ENCODE data around the gene GPR153. TPM values are rescaled to one million over a fixed set of nuclear protein-coding genes. Genes with fewer than 3 reads are reported as not detected.
A peak's percentile ranks its signal among the peaks of the same experiment; 100 is the strongest.

The GPR153 gene
- total RNA-seq, 1 donor from 2014 or later = 1.5 TPM

DNA sequence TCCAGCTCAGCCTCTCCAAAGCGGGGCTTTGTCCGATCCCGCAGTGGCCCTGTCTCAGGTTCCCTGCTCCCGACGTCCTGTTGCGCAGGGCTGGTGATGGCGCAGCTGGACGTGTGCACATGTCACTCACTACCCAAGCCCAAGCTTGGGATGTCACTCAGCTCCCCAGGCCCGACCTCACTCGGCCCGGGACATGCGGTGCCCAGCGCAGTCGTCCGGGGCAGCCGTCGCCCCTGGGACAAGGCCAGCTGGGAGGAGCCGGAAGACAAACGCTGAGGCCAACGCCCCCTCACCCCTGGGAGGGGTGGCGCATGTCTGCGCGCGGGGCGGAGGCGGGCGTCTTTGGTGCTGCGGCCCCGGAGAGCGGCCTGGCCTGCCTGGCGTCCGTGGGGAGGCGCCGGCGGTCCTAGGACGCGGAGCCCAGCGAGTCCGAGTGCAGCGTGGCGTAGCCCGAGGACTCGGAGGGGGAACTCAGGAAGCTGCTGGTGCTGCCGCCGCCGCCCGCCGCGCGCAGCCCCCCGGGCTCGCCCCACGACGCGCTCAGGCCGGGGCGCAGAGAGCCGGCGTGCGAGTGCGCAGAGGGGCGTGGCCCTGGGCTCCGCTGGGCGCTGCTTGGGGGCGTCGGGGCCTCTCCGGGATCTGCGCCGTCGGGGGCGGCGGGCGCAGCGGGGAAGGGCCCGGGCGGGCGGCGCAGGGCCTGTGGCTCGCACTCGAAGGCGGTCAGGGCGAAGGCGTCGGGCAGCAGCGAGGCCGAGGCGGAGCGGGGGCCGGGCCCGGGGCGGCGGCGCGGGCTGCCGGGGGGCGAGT, 11.8 kb downstream of the GPR153 start:
- H3K36me3 Mint-ChIP-seq (ENCODE audit: low read depth) = no peaks in the 10 kb centered on the region
- H3K27me3 Mint-ChIP-seq (ENCODE audit: low read depth) = peaks cover 46% of the 10 kb centered on the region
- H3K4me3 Mint-ChIP-seq (ENCODE audit: low read depth) = no peak overlapping the region
- intact Hi-C loops (cut with micrococcal nuclease) = loop anchor here (5.0 kb wide), 2 partner anchors 93 to 173 kb away; partner anchors contain the start of gene ESPN
- H3K27ac Mint-ChIP-seq = no peak overlapping the region
- H3K4me1 Mint-ChIP-seq (ENCODE audit: low read depth) = peaks cover 4% of the 10 kb centered on the region
- no peaks in the 10 kb centered on the region for H3K9me3 Mint-ChIP-seq
- DNase-seq (ENCODE audit: low spot score) = no peak

DNA sequence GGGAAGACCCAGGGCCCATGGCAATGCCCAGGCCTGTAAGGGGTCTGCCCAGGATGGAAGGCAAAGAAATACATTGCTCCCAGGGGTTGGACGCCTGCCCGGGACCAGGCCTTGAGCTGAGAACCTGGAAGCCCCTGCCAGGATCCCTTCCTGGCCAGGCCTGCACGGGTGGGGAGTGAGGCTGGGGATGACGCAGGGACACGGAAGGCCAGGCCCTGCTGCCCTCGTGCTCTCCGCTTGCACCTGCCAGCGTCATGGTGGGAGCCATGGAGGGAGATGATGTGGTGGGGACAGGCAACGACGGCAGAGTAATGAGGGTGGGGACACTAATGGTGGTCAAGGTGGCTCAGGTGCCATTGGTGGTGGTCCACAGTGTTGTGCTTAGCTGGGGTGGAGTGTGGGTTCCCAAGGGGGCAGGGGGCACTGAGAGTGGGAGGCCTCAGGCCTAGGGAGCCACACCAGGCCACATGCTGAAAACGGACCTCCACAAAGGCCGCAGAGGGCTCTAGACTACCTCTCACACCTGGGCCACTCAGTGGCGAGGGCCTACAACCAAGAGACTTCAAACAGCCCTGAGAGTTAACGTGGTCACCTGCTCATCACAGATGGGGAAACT, 12.6 kb downstream of the GPR153 start:
- Mint-ChIP-seq H3K4me3 (ENCODE audit: low read depth) (no peak overlapping the region), H3K27me3 (ENCODE audit: low read depth) (peaks cover 55% of the 10 kb centered on the region), H3K36me3 (ENCODE audit: low read depth) (no peaks in the 10 kb centered on the region), H3K27ac (no peak overlapping the region), H3K9me3 (no peaks in the 10 kb centered on the region), H3K4me1 (ENCODE audit: low read depth) (peaks cover 4% of the 10 kb centered on the region)
- intact Hi-C loops (cut with micrococcal nuclease) = loop anchor here (5.0 kb wide), 2 partner anchors 94 to 174 kb away; partner anchors contain the start of gene ESPN
- no peak for DNase-seq (ENCODE audit: low spot score)

DNA sequence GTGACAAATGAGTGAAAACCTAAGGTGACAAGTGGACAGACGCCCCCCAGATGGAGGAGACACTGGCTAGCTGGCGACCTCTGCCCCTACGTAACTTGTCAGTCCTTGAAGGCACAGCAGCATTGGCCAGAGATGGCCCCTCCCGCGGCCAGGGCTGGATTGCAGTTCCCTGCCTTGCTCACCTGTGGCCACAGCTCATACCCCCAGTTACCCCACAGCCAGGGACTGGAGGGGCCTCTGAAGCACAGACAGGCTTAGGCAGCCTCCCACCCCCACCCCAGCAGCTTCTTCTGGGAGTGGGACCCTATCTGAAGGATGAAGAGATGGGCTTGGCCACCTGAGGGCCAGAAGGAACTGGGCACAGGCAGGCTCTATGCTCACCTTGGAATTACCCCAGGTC, 13.2 kb downstream of the GPR153 start:
- Mint-ChIP-seq H3K27ac (no peak overlapping the region), H3K4me1 (ENCODE audit: low read depth) (peaks cover 4% of the 10 kb centered on the region), H3K4me3 (ENCODE audit: low read depth) (no peak overlapping the region), H3K36me3 (ENCODE audit: low read depth) (no peaks in the 10 kb centered on the region), H3K27me3 (ENCODE audit: low read depth) (peaks cover 59% of the 10 kb centered on the region), H3K9me3 (no peaks in the 10 kb centered on the region)
- intact Hi-C loops (cut with micrococcal nuclease) = loop anchor here (2.0 to 5.0 kb wide), 3 partner anchors 95 to 191 kb away; partner anchors contain the start of gene ESPN
- DNase-seq (ENCODE audit: low spot score) = no peak

DNA sequence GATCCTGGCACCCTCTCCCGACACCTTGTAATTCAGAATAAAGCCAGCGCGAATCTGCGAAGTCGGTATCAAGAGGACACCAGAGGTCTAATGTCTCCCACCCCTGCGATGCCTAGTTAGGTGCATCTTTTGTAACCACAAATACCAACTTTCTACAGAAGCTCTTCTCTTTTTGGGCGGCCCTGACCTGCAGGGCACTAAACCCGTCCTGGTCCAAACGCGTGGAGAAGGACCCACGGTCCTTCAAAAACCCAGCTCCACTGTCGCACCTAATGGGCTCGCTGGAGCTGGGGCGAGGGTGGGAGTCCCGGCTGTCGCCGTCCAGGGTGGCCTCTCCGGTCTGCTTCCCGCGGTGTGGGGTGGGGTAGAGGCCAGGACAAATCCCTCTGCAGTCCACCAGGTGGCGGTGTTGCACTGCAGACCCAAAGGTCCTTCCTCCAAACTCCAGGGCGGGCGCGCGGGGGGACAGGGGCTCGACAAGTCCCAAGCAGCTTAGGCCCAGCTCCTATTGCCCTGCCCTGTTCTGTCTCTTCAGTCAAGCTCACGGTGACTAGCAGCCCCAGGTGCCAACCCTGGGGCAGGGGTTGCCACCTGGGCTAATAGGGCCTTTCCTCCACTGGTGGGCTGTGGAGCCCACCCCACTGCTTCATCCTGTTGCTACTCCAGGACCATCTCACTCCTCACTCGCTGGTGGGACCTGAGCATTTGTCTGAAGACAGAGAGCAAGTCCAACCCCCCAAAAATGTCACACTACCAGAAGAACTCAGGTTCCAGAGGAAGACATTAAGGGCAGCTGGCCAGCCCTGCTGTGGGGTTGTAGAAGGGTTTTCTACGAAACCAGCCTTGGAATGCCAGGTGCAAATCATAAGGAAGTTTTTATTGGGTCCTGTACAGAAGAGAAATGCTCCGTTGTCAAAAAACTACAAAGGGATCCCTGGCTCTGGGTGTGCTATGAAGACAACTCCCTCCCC, 14.1 kb downstream of the GPR153 start:
- peak; percentile 70 for DNase-seq (ENCODE audit: low spot score)
- Mint-ChIP-seq H3K27me3 (ENCODE audit: low read depth) (peaks cover 57% of the 10 kb centered on the region), H3K9me3 (no peaks in the 10 kb centered on the region), H3K4me1 (ENCODE audit: low read depth) (peaks cover 4% of the 10 kb centered on the region), H3K27ac (no peak overlapping the region), H3K4me3 (ENCODE audit: low read depth) (peak overlapping the region; percentile 42), H3K36me3 (ENCODE audit: low read depth) (no peaks in the 10 kb centered on the region)
- intact Hi-C loops (cut with micrococcal nuclease) = loop anchor here (1.0 to 5.0 kb wide), 4 partner anchors 96 to 192 kb away; partner anchors contain the start of gene ESPN

DNA sequence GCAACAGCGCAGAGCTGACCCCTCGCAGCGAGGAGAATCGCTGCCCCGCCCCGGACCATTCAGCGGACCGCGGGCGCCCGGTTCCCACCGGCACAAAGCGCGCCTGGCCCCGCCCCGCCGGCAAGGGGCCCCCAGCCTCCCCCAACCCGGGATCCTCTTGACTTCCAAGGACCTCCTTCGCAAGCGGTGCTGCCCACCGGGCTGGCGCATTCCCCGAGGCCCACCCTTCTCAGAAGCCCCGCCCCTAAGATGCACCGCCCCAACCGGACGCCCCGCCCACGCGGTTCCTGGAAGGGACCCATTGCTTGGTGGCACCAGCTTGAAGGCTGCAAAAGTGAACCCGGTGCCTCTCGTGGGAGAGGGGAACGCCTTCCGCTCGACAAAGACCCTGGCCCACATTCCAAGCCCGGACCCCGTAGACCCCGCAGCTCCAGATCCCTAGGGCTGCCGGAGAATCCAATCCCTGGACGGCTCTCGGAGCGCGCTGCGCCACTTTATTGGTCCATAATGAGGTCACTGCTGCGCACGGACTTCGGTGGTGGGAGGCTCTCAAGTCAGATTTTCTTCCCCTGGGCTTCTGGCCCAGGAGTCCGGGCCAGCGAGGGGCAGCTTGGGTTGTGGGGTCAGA, 14.9 kb downstream of the GPR153 start:
- peaks cover 7% of the 10 kb centered on the region for H3K4me1 Mint-ChIP-seq (ENCODE audit: low read depth)
- no peak overlapping the region for H3K27ac Mint-ChIP-seq
- no peaks in the 10 kb centered on the region for H3K9me3 Mint-ChIP-seq
- H3K27me3 Mint-ChIP-seq (ENCODE audit: low read depth) = peaks cover 62% of the 10 kb centered on the region
- no peaks in the 10 kb centered on the region for H3K36me3 Mint-ChIP-seq (ENCODE audit: low read depth)
- intact Hi-C loops (cut with micrococcal nuclease) = loop anchor here (1.0 to 5.0 kb wide), 4 partner anchors 96 to 193 kb away; partner anchors contain the start of gene ESPN
- H3K4me3 Mint-ChIP-seq (ENCODE audit: low read depth) = peak overlapping the region; percentile 42
- DNase-seq (ENCODE audit: low spot score) = peak; percentile 39

DNA sequence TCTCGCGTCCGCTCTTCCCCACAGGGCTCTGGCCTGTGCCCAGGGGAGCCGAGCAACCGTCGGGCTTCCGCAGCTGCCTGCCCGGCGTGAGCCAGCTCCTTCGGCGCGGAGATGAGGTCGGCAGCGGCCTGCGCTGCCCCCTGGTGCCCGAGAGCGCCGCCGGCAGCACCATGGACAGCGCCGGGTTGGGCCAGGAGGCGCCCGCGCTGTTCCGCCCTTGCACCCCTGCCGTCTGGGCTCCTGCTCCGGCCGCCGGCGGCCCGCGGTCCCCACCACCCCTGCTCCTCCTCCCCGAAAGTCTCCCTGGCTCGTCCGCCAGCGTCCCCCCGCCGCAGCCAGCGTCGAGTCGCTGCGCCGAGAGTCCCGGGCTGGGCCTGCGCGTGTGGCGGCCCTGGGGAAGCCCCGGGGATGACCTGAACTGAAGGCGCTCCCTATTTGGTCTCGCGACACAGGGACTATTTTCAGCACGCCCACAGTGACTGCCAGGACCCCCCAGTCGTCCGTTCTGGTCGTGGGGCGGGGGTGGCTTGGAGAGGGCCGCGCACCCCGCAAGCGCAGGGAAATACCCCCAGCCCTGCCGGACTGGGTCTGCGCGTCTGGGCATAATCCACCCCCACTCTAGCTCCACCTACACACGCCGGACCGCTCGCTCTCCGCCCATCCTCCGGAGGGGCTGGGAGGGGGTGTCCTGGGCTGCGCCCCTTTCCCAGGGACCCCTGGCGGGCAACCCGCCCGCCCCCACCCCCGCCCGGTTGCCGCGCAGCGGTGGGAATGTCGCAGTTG, 15.6 kb downstream of the GPR153 start:
- Mint-ChIP-seq H3K27me3 (ENCODE audit: low read depth) (peaks cover 62% of the 10 kb centered on the region), H3K4me1 (ENCODE audit: low read depth) (peaks cover 7% of the 10 kb centered on the region), H3K27ac (no peak overlapping the region), H3K4me3 (ENCODE audit: low read depth) (no peak overlapping the region), H3K9me3 (no peaks in the 10 kb centered on the region), H3K36me3 (ENCODE audit: low read depth) (no peaks in the 10 kb centered on the region)
- intact Hi-C loops (cut with micrococcal nuclease) = loop anchor here (5.0 kb wide), 2 partner anchors 97 to 177 kb away; partner anchors contain the start of gene ESPN
- peak; percentile 76 for DNase-seq (ENCODE audit: low spot score)

DNA sequence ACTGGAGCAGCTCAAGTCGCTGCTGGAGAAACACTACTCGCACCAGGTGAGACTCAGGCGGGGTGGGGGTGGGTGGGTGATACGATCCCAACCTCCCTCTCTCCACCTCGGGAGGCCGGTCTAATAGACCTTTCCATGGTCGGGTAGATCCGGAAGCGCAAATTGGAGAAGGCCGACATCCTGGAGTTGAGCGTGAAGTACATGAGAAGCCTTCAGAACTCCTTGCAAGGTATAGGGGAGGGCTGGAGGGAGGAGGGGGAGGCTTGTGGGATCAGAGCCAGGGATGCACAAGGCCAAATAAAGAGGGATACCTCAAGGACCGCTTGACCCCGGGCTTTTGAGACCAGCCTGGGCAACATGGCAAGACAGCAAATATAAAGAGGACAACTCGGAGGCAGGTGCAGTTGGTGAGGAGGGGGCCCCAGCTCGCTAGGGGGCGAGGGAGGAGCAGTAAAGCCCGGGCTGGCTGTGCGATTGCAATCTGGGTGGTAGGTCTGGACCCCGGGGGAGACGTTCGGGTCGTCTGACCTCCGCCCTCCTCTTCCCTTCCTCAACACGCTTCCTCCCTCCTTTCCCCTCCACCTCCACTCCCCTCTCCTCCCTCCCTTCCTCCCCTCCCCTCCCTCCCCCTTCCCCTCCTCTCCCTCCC, 16.4 kb downstream of the GPR153 start:
- Mint-ChIP-seq H3K36me3 (ENCODE audit: low read depth) (no peaks in the 10 kb centered on the region), H3K27me3 (ENCODE audit: low read depth) (peaks cover 64% of the 10 kb centered on the region), H3K9me3 (no peaks in the 10 kb centered on the region), H3K27ac (no peak overlapping the region), H3K4me1 (ENCODE audit: low read depth) (peaks cover 7% of the 10 kb centered on the region), H3K4me3 (ENCODE audit: low read depth) (no peak overlapping the region)
- intact Hi-C loops (cut with micrococcal nuclease) = loop anchor here (5.0 kb wide), 2 partner anchors 98 to 178 kb away; partner anchors contain the start of gene ESPN
- no peak for DNase-seq (ENCODE audit: low spot score)

DNA sequence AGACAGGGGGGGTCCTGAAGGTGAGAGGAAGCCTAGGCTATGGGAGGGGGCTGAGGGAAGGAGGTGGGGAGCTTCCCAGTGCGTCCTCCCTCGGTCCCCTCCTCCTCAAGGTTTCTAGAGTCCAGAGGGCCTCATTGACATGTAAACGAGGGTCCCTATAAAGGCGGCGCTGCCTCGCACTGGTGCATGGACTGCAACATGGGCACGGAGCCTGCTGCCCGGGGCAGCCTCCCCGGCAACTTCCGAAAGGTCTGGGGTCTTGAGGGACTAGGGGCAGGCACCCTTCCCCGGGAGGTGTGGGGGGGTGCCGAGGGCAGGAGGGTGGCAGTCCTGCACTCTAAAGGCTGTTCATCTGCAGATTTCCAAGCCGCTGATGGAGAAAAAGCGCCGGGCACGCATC, 16.9 kb downstream of the GPR153 start, which contains the start of gene HES3:
HES3 (plus strand) TSS at position 187 of the 400 bp plus-strand sequence; CDS start at position 374, 187 bp downstream.
- Mint-ChIP-seq H3K4me3 (ENCODE audit: low read depth) (no peak within 1 kb of the TSS), H3K9me3 (no peaks in the 10 kb centered on the region), H3K4me1 (ENCODE audit: low read depth) (peaks cover 7% of the 10 kb centered on the region), H3K27me3 (ENCODE audit: low read depth) (peaks cover 69% of the 10 kb centered on the region), H3K36me3 (ENCODE audit: low read depth) (no peaks in the 10 kb centered on the region), H3K27ac (no peak within 1 kb of the TSS)
- intact Hi-C loops (cut with micrococcal nuclease) = no loop called here
- DNase-seq (ENCODE audit: low spot score) = no peak

DNA sequence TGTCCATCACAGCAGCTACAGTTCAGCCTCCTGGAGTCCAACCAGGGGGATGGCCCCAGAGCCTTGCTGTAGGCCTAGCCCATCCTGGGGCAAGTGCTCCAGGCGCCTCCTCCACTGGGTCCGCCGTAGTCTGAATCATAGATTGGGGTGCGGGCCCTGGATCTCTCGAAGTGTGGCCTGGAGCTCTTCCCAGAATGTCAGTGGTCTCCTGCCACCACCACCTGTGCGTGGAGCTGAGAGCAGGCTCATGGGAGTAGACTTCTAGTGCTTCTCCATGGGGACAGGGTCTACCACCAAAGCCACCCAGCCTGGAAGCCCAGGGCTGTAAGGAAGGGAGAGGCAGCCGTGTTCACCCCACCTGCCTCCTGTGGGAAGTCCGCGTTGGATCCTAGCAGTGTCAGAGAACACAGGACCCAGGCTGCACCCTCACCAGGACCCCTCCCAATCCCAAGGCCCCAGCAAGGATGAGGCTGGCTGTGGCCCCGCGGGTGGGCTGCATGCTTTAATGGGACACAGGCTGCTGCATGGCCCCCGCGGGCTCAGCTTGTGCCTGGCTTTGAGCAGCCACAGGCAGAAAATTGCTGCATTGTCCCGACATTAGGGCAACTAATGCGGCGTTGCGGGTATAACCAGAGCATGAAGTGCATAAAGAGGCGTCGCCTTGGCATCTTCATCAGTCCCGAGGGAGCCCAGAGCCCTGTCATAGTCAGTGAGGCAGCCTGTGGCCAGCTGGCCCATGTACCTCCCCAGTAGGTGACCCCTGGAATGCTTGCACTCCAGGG, 17.7 kb downstream of the GPR153 start:
- H3K27me3 Mint-ChIP-seq (ENCODE audit: low read depth) = peaks cover 69% of the 10 kb centered on the region
- peaks cover 7% of the 10 kb centered on the region for H3K4me1 Mint-ChIP-seq (ENCODE audit: low read depth)
- intact Hi-C loops (cut with micrococcal nuclease) = no loop called here
- no peak overlapping the region for H3K4me3 Mint-ChIP-seq (ENCODE audit: low read depth)
- no peak overlapping the region for H3K27ac Mint-ChIP-seq
- H3K9me3 Mint-ChIP-seq = no peaks in the 10 kb centered on the region
- H3K36me3 Mint-ChIP-seq (ENCODE audit: low read depth) = no peaks in the 10 kb centered on the region
- no peak for DNase-seq (ENCODE audit: low spot score)

DNA sequence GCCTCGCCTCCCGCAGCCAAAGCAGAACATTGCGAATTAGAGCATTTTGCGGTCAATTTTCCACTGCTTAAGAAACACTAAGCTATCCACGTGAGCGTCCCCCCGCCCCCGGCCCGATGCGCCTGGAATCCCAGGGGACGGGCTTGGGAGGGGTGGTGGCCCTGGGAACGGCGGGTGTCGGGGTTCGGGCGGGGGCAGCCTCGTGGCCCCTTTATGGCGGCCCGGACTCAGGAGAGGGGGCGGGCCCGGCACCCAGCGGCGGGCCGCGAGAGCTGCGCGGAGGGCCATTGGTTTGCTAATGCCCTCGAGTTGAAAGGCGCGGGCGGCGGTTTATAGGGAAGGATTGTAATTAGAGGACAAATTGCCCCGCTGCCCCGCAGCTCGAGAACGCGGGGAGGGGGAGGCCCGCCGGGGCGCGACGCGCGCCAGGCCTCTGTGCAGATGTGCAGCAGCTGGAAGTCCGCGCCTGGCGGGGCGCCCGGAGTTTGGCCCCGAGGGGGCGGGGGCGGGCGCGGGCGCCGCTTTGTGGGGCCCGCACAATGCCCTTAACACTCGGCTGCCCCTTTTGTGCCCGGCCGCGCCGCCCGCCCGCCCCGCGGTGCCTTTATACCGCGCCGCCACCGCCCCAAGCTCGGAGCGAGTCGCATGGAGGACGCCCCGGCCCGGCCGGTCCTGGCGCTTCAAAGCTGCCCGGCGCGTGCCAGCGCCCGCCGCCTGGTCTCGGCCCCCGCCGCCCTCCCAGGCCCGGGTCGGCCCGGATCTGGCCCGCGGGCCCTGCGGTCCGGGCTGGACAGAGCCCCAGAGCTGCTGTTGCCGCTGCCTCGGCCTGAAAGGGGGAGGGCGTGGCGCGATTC, 18.8 kb downstream of the GPR153 start:
- no peak overlapping the region for H3K4me3 Mint-ChIP-seq (ENCODE audit: low read depth)
- peaks cover 7% of the 10 kb centered on the region for H3K4me1 Mint-ChIP-seq (ENCODE audit: low read depth)
- intact Hi-C loops (cut with micrococcal nuclease) = no loop called here
- no peak overlapping the region for H3K27ac Mint-ChIP-seq
- no peaks in the 10 kb centered on the region for H3K36me3 Mint-ChIP-seq (ENCODE audit: low read depth)
- no peak for DNase-seq (ENCODE audit: low spot score)
- H3K27me3 Mint-ChIP-seq (ENCODE audit: low read depth) = peaks cover 58% of the 10 kb centered on the region
- H3K9me3 Mint-ChIP-seq = no peaks in the 10 kb centered on the region
